Measurements from ENCODE around the gene SF1.

SF1 gene

GRCh38 chr11:64724863-64725532 is 53.3 kb downstream of the SF1 start:
- DNase-seq (ENCODE audit: low read depth): no peak

- DNase-seq (ENCODE audit: low read depth): no peak
Measured at GRCh38 chr11:64723907-64724862, 54.2 kb downstream of the SF1 start.

DNA sequence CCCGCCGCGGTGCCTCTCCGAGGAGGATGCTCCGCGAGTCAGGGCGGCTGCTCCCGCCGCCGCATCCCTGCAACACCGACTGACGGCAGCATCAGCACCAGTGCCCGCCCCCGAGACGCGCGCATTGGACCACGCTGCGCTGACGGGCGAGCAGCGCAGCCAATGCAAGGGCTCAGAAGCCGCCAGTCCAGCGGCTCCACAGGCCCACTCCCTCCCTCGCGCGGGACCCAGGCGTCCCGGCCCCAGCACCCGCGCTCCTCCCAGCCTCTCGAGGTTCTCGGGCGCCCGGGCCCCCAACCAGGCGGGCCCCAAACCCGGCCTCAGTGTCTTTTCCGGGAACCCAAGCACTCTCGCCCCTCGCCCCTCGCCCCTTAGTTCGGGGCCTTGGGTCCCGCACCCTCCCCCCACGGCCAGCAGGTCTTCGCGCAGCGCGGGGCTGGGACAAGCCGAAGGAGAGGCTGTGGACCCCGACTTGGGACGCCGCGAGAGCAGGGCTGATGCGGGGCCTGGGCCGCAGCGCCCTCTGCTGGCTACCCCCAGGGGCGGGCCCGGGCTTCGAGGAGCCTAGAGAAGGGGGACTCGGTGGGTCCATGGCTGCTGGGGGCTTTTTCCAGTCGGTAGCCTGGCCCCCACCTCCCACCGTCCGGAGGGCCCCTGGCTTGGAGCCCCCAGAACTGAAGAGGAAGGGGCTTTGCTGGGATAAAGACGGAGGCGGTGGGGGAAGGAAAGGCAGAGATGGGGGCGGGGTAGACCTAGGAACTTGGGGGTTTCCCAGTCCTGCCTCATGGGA is 55.0 kb downstream of the SF1 start, which contains the start of gene NRXN2:
Gene NRXN2, minus strand, starts transcription at position 81 of the 790 bp plus-strand sequence. CDS start 9,498 bp downstream, outside the sequence.
- DNase-seq (ENCODE audit: low read depth): peak; percentile 70

DNA sequence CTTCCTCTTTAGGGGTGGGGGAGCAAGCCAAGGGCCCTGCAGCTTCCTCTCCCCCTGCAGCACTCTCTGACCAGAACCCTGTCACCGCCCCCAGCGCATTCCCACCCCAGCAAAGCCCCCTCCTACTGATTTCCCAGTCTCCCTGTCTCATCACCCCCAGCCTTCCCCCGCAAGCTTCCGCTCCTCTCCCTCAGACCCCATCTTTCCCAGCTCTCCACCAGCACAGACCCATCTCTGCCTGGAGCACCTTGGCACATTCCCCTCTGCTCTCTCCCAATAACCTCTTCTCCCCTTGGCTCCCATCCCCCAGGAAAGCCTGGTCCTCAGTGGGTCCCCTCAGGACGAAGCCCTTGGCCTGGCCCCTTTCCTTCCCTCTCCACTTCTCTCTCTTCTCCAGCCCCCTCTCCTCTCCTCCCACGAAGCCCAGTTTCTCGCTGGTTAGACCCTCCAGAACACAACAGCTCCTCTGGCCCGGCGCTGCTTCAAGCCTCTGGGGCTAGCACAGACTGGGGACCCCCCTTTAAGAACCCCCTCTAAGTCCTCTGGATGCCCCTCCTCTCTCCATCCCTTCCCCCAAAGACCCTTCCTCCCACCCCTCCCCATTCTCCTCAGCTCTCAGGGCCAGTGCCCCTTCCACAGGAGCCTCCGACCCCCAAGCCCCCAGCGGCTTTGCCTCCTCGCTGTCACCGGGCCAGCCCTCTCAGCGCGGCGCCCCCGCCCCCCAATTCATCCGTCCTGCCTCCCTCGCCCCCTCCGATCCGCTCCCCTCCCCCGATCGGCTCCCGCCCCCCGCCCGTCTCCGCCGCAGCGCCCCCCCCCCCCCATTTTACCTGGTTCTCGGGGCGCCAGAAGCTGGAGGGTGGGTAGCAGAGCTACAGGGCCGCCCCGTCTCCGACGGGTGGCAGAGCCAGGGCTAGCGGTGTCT is 55.9 kb downstream of the SF1 start:
- no peak for DNase-seq (ENCODE audit: low read depth)

GRCh38 chr11:64721359-64721699 is 57.0 kb downstream of the SF1 start:
- DNase-seq (ENCODE audit: low read depth): no peak

DNA sequence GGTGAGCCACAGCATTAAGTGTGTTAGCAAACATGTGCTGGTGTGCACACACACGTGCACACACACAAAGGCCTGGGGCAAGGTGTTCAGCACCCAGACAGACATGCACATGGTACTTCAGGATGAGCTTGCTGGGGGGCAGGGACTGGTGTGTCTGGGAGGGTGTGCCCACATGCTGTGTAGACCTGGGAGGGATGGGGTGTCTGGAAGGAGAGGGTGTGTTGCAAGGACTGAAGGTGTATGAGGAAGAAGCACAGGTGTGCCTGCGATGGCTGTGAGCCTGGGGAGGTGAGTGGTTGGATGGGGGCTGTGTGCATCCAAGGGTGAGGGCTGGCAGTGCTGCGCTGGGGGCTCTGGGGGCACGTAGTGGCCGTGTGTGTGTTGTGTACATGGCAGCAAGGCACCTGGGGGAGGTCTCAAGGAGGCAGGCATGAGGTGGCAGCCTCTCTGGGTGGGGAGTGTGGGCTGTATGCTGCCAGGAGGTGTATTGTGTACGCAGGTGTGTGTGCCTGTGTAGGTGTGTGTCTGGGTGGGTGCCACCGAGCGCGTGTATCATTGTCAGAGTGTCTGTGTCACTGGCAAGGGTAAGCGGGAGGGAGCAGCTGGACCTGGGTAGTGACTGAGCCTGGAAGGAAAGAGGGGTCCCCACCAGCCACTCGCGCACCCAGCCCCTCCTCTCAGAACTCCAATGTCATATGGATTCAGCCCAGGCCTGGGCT is 57.5 kb downstream of the SF1 start:
- no peak for DNase-seq (ENCODE audit: low read depth)

DNA sequence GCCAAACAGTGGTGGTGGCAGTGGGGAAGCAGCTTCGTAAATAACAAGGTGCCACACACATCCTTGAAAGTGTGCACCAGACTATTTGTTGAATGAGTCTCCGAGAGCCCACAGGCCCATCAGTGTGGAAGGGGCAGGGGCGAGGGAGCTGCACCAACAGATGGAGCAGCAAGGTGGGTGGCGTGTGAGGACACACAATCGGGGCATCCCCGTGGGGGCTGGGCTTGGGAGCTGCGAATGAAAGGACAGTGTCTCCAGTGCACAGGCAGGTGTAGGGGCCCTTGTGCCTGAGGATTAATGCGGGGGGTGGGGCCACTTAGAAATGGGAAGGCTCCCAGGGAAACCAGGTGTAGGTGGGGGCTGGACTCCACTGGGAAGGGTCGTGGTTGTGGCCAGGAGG is 58.2 kb downstream of the SF1 start:
- DNase-seq (ENCODE audit: low read depth): no peak

GRCh38 chr11:64719406-64719805 is 58.9 kb downstream of the SF1 start:
- no peak for DNase-seq (ENCODE audit: low read depth)

- no peak for DNase-seq (ENCODE audit: low read depth)
Measured at GRCh38 chr11:64718780-64719124, 59.6 kb downstream of the SF1 start.

DNA sequence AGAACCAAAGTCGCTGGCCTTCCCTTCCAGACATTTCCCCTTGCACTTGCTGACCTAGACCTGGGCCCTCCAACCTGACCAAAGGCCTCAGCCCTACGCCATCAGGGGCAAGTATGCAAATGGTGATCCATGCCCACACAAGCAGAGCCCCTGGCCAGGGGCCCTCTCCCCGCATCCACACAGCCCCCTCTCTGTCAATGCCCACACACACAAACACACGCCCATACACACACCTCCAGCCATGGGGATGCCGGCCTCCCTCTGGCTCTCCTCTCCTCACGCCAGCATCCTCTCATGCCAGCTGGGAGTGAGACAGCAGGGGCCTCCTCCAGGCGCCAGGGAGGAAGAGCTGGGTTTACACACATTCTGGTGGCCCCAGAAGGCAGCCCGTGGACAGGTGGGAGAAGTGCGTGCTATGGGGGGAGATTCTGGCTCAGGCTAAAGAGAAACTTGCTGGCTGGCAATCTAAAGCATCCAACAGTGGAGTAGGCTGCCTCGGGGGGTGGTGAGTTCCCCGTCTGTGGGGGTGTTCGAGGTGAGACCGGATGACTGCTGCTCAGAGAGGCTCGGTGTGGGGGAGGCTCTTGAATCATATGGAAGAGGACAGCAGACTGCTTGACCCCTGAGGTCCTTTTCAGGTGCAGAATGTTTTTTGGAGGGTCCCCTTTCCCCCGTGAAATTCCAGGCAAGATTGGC is 60.1 kb downstream of the SF1 start:
- DNase-seq (ENCODE audit: low read depth): no peak

DNA sequence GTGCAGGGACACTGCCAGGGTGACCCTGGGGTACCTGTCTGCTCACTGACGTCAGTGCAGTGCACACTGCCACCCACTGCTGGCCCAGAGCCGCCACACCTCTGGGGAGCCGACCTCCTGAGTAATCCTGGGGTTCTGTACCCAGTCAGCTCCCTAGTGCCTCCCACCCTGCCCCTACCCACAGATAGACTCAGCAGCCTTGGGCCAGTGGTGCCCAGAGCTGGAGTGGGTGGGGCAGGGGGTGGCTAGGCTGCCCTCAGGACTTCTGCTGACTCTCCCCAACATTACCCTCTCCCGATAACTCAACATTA is 61.1 kb downstream of the SF1 start:
- no peak for DNase-seq (ENCODE audit: low read depth)

DNA sequence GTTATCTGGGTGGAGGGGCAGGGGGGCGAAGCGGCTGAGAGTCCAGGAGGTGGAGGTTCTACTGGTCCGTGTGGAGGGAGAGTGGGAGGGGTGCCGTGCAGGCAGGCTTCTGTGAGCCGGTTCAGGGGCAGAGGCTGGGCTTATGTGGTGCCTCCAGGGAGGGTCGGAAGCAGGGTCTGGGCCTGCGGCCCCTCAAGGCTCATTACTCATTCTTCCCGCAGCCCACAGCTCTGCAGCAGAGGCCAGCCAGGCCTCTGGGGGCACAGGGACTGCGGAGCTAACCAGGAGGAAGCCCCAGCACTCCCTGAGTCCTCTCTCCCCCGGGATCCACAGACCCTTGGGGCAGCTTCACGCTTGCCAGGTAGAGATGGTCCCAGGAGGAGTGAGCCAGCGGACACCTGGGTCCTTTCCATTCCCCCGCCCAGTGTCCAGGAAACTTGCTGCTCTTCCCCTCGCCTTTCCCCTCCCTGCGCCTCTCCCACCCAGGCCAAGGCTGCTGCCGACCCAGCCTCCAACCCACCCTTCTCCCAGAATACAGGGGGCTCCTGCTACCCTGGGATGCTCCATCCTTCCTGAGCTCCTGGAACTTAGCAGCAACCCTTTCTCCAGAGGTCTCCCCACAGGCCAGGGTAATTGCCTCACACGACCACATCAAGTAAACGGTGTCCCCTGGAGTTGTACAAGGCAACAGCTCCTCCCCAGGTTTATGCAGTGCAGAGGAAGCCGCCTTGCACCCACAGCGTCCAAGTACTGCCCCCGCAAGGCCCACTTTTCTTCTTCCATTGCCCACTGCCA is 61.7 kb downstream of the SF1 start:
- DNase-seq (ENCODE audit: low read depth): no peak

- no peak for DNase-seq (ENCODE audit: low read depth)
Measured at GRCh38 chr11:64715756-64716472, 62.4 kb downstream of the SF1 start.

DNA sequence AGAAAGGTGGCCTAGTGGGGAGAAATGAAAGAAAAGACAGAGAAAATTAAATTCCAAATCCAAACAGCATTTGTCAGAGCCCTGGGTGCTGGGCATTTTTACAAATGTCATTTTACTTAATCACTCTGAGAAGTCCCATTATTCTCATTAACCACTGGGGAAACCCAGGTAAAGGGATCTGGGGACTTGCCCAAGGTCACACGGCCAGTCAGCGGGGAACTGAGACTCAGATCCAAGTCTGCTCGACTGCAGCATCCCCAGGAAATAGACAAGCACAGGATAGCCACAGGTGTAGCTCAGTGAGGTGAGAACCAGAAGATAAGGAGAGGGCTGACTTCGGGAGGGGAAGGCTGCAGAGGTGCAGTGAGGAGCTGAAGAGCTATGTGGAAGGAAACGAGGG is 63.2 kb downstream of the SF1 start:
- no peak for DNase-seq (ENCODE audit: low read depth)

DNA sequence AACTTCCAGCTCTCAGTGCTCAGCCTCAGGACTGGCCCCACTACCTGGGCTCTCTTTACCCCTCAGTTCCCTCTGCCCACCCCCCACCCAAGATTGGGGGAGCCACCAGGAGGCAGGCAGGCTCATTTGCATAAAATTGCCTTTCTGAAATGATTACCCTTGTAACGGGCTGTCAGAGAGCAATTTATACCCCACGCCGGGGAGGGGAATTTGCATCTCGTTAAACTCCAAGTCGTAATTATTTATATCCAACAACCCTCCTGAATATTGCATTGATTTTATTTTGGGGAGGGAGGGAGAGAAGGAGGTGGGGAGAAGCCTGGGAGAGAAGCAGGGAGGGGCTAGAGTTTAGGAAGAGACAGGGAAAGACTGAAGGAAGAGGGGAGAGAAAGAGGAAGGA is 63.7 kb downstream of the SF1 start:
- no peak for DNase-seq (ENCODE audit: low read depth)

All from stimulated activated CD8-positive, alpha-beta memory T cell treated with anti-CD3 and anti-CD28 coated beads, Interleukin-12 subunit alpha, Interleukin-12 subunit beta, amount 100 ng/mL, for 1 hour (primary cell).